HepG2 (cell line): ENCODE results near the gene JPH4. TPM values are rescaled to one million over a fixed set of nuclear protein-coding genes. Genes with fewer than 3 reads are reported as not detected.

ENCODE experiments used
- ATAC-seq: fragments of 200-7000 bp; cut with Tn5 transposase; 3 replicates; pipeline ENCODE4 v1.9.1; 2020; ENCODE audit warnings: mild to moderate bottlenecking, moderate library complexity
- BruUV-seq: library from RNA; stranded (reverse); fragments of 400-500 nt; replicated peaks from 2 replicates; lab custom pipeline; 2021; lab: Mats Ljungman, UMichigan
- CTCF ChIA-PET: fragments of 300-600 bp; formaldehyde crosslinking; extraction: SDS; loops from one replicate; lab custom pipeline; 2021; ENCODE audit warnings: low total read pairs, inconsistent platforms, low intra/inter-chr PET ratio; lab: Yijun Ruan, JAX
- POLR2A ChIA-PET: fragments of 350-600 bp; sonication (Branson Sonifier 250); formaldehyde crosslinking; loops from one replicate; lab custom pipeline; 2020; ENCODE audit warnings: antibody characterized with exemption, inconsistent platforms; lab: Yijun Ruan, JAX
- DNase-seq: peaks from one replicate; pipeline ENCODE4 v3.0.0-alpha.2; 2015; ENCODE audit warnings: low spot score
- FAIRE-seq: peaks from 3 replicates; lab custom pipeline; 2011; peaks lifted over from hg19 to GRCh38; lab: Jason Lieb, UNC
- H2AFZ ChIP-seq: one replicate; pipeline ENCODE4 v1.6.1; 2011; ENCODE audit warnings: low read length, inconsistent platforms
- H3K27ac ChIP-seq: fragments of 300-600 bp; 3 replicates; pipeline ENCODE4 v1.8.0; 2011; ENCODE audit warnings: mixed run types, mild to moderate bottlenecking, mixed read lengths, low read length, inconsistent platforms; ENCODE audit not compliant: insufficient read depth; ENCODE audit errors: extremely low read length
- H3K27me3 ChIP-seq, 2 experiments: fragments of 200-600 bp in 1 of 2; 2 replicates in 1 of 2; 3 replicates in 1 of 2; pipeline versions ENCODE4 v1.6.0 to v1.8.0; 2011; ENCODE audit warnings: low read length in 2 of 2, mild to moderate bottlenecking in 2 of 2, moderate library complexity in 2 of 2, inconsistent platforms in 1 of 2; ENCODE audit not compliant: insufficient read depth in 2 of 2, control insufficient read depth in 1 of 2
- H3K36me3 ChIP-seq, 2 experiments: fragments of 200-600 bp in 1 of 2; replicated peaks in 1 of 2; 2 replicates in 1 of 2; 3 replicates in 1 of 2; pipeline versions ENCODE4 v1.5.1 to v1.8.0; 2011; ENCODE audit warnings: low read length in 2 of 2, inconsistent platforms in 1 of 2; ENCODE audit not compliant: insufficient read depth in 2 of 2, control insufficient read depth in 1 of 2
- H3K4me1 ChIP-seq: 2 replicates; pipeline ENCODE4 v1.5.1; 2012; ENCODE audit warnings: low read length, inconsistent platforms; ENCODE audit not compliant: insufficient read depth
- H3K4me2 ChIP-seq: 2 replicates; pipeline ENCODE4 v1.6.0; 2011; ENCODE audit warnings: low read depth, low read length, inconsistent platforms
- H3K4me3 ChIP-seq, 3 experiments: fragments of 200-600 bp in 1 of 3; sonication (generic), shearing (Covaris generic) in 1 of 3; replicated peaks in 1 of 3; 2 replicates each; pipeline ENCODE4 v1.5.1; 2011 to 2016; ENCODE audit warnings: low read length in 3 of 3, inconsistent platforms in 2 of 3, low read depth in 2 of 3, mild to moderate bottlenecking in 2 of 3, control low read depth in 1 of 3, mixed read lengths in 1 of 3; ENCODE audit not compliant: insufficient read depth in 1 of 3
- H3K79me2 ChIP-seq: one replicate; pipeline ENCODE4 v1.6.1; 2011; ENCODE audit warnings: low read length, inconsistent platforms; ENCODE audit not compliant: insufficient read depth
- H3K9ac ChIP-seq: 2 replicates; pipeline ENCODE4 v1.6.0; 2011; ENCODE audit warnings: mild to moderate bottlenecking, low read depth, low read length, inconsistent platforms; ENCODE audit not compliant: insufficient read depth
- H3K9me3 ChIP-seq: 2 replicates; pipeline ENCODE4 v1.5.1; 2012; ENCODE audit warnings: mild to moderate bottlenecking, low read length
- H4K20me1 ChIP-seq: 2 replicates; pipeline ENCODE4 v1.6.0; 2011; ENCODE audit warnings: inconsistent platforms, mild to moderate bottlenecking, low read length, moderate library complexity; ENCODE audit not compliant: insufficient read depth
- ATRX ChIP-seq: sonication (generic); formaldehyde crosslinking; IDR thresholded peaks from 2 replicates; pipeline ENCODE4 v1.4.0; 2020; ENCODE audit warnings: missing genetic modification reagents, borderline replicate concordance
- EP300 ChIP-seq, 3 experiments: sonication (generic) in 1 of 3; formaldehyde crosslinking in 1 of 3; IDR thresholded peaks; 2 replicates each; pipeline versions ENCODE4 v1.5.1 to v1.6.1; 2011 to 2020; ENCODE audit warnings: low read depth in 2 of 3, low read length in 2 of 3, borderline replicate concordance in 1 of 3, improper control_type of control experiment in 1 of 3, mild to moderate bottlenecking in 1 of 3, missing genetic modification reagents in 1 of 3, moderate library complexity in 1 of 3
- ISL2 ChIP-seq: sonication (generic); formaldehyde crosslinking; IDR thresholded peaks from 2 replicates; pipeline ENCODE4 v1.5.0; 2020; ENCODE audit warnings: missing genetic modification reagents
- JARID2 ChIP-seq: sonication (generic); formaldehyde crosslinking; IDR thresholded peaks from 2 replicates; pipeline ENCODE4 v1.8.1; 2023; ENCODE audit warnings: missing genetic modification reagents, inconsistent platforms; ENCODE audit not compliant: insufficient replicate concordance
- NCOR1 ChIP-seq: fragments of 200-600 bp; sonication (generic); IDR thresholded peaks from 2 replicates; pipeline ENCODE4 v1.7.0; 2017; ENCODE audit warnings: antibody characterized with exemption, low read length, borderline replicate concordance
- SP140L ChIP-seq: sonication (generic); formaldehyde crosslinking; IDR thresholded peaks from 2 replicates; pipeline ENCODE4 v1.4.0; 2020; ENCODE audit warnings: missing genetic modification reagents, borderline replicate concordance
- U2AF1 ChIP-seq: fragments of 200-400 bp; formaldehyde crosslinking; optimal IDR thresholded peaks from 2 replicates; pipeline ENCODE3; 2017; ENCODE audit warnings: mild to moderate bottlenecking, low read depth, low read length
- ZNF124 ChIP-seq: sonication (generic); formaldehyde crosslinking; IDR thresholded peaks from 2 replicates; pipeline ENCODE4 v1.4.0; 2020; ENCODE audit warnings: missing genetic modification reagents
- ZNF709 ChIP-seq: sonication (generic); formaldehyde crosslinking; IDR thresholded peaks from 2 replicates; pipeline ENCODE4 v1.5.0; 2020; ENCODE audit warnings: mild to moderate bottlenecking, missing genetic modification reagents
- ZNF790 ChIP-seq: sonication (generic); formaldehyde crosslinking; IDR thresholded peaks from 2 replicates; pipeline ENCODE4 v1.8.0; 2022; ENCODE audit warnings: missing genetic modification reagents, mild to moderate bottlenecking, borderline replicate concordance
- whole genome bisulfite sequencing: methylation state at CpG from one replicate; pipeline ENCODE4 v1.1.6; 2017; ENCODE audit warnings: low lambda C conversion rate; 5-methylcytosine and 5-hydroxymethylcytosine counted together
- in situ Hi-C: cut with HindIII; loops from 2 replicates; pipeline ENCODE4 v1.10.0; 2017; ENCODE audit warnings: low pct_unique_long_range_greater_than_20kb; ENCODE audit not compliant: extremely low pct_ligation_motif_present
- intact Hi-C: fragments of 100-400 bp; cut with micrococcal nuclease; formaldehyde crosslinking; loops from one replicate; pipeline ENCODE4 v1.10.0; 2022; ENCODE audit not compliant: unreplicated experiment
- polyA plus RNA-seq, 8 experiments: library from polyadenylated mRNA; depleted of rRNA in 3 of 8; stranded (reverse) in 7 of 8; unstranded in 1 of 8; fragments of >200 nt; fragmentation: Illumina TruSeq in 4 of 8; extraction: Trizol in 4 of 8; gene quantifications; 2 replicates each; pipeline versions ENCODE4 v1.2.1 to v1.2.3, GENCODE V29; 2011 to 2016; ENCODE audit warnings: low read depth in 4 of 8, missing spikeins in 1 of 8, mixed read lengths in 1 of 8; ENCODE audit not compliant: insufficient read depth in 1 of 8
- total RNA-seq, 5 experiments: library from RNA; depleted of rRNA; stranded (reverse); fragments of >200 nt; fragmentation: Illumina TruSeq; extraction: Trizol; gene quantifications; 2 replicates each; pipeline ENCODE4 v1.2.3, GENCODE V29; 2016; ENCODE audit warnings: low read depth in 1 of 5

JPH4 gene
- total and polyA plus RNA-seq, 2 of the 13 experiments (the other 11 are each of a cell fraction or from before 2014, with no cell fraction given): 0.08 to 0.22 TPM

DNA sequence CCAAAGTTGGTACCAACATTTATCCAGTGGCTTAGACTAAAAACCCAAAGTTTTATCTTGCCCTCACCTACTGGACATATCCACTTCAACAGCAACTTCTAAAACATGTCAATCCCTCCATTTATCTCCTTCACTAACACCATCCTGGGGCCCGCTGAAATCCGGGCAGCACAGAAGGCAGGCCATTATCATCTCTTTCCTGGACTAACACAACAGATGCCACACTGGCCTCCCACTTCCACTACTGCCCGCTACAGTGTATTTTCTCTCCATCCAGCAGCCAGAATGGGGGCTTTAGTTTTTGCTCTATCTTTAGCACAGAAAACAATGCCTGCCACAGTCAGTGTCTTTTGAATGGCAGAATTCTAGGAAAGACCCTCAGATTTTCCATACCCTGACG is 42.6 kb downstream of the JPH4 start:
- H2AFZ ChIP-seq: no peak overlapping the region
- H3K9ac ChIP-seq: no peak overlapping the region
- H3K36me3 ChIP-seq: no peaks in the 10 kb centered on the region
- TF ChIP-seq ZNF124 (CRISPR knock-in tag) (no peak), ATRX (no peak), JARID2 (CRISPR knock-in tag) (no peak), ZNF790 (CRISPR knock-in tag) (0 out of 2 replicates have a peak, but pooled peaks have one; percentile 35), U2AF1 (no peak), ZNF709 (CRISPR knock-in tag) (0 out of 2 replicates have a peak, but pooled peaks have one; percentile 44), NCOR1 (no peak), ISL2 (CRISPR knock-in tag) (no peak), SP140L (CRISPR knock-in tag) (no peak), EP300 (IDR thresholded peaks at IDR 0.05; ENCODE audit: low read depth in 2 of 2, low read length in 2 of 2) (no peak), EP300 (CRISPR knock-in tag; IDR thresholded peaks at IDR 0.05; ENCODE audit: borderline replicate concordance) (no peak)
- no peak overlapping the region for H3K4me3 ChIP-seq
- ATAC-seq: no peak
- no peaks in the 10 kb centered on the region for H3K27me3 ChIP-seq
- no peaks in the 10 kb centered on the region for H4K20me1 ChIP-seq
- BruUV-seq: no TSS peak
- 88% methylated on average over 4 of the region's 4 CpGs for WGBS
- CTCF ChIA-PET: no interaction called here
- no peaks in the 10 kb centered on the region for H3K79me2 ChIP-seq
- no peak for FAIRE-seq
- no peak overlapping the region for H3K4me2 ChIP-seq
- intact Hi-C loops (no loop called here), in situ Hi-C loops (no loop called here)
- H3K4me1 ChIP-seq: no peaks in the 10 kb centered on the region
- H3K9me3 ChIP-seq: no peaks in the 10 kb centered on the region
- H3K27ac ChIP-seq: no peak overlapping the region
- POLR2A ChIA-PET: interaction anchor here (3.5 kb wide), 1 partner anchor 20 kb away, joined by 17 read pairs; the partner anchor contains the start of gene THTPA
- no peak for DNase-seq
